Calu3 (cell line): ENCODE measurements around the gene ST6GALNAC3. TPM values are rescaled to one million over a fixed set of nuclear protein-coding genes. Genes with fewer than 3 reads are reported as not detected.
"Not testable (repeated sequence)": the region's sequence is repeated elsewhere in the genome, so short reads cannot be mapped to it uniquely, and the experiment has no call there.

ENCODE experiments used
- BruUV-seq: library from RNA; stranded (reverse); fragments of 400-500 nt; replicated peaks from 2 replicates; lab custom pipeline; 2021; lab: Mats Ljungman, UMichigan
- CTCF ChIA-PET: fragments of 300-600 bp; sonication (Branson Sonifier 250); formaldehyde crosslinking; loops from one replicate; lab custom pipeline; 2022; ENCODE audit warnings: antibody characterized with exemption; lab: Charles Lee
- DNase-seq: peaks from one replicate; pipeline ENCODE4 v3.0.0; 2022
- H3K27ac Mint-ChIP-seq: one replicate; pipeline ENCODE4 v1.8.0; 2022; ENCODE audit warnings: mixed read lengths; ENCODE audit not compliant: unreplicated experiment
- H3K27me3 Mint-ChIP-seq: one replicate; pipeline ENCODE4 v1.8.0; 2022; ENCODE audit warnings: mixed read lengths; ENCODE audit not compliant: unreplicated experiment
- H3K36me3 Mint-ChIP-seq: one replicate; pipeline ENCODE4 v1.8.0; 2022; ENCODE audit warnings: mild to moderate bottlenecking, moderate library complexity, mixed read lengths; ENCODE audit not compliant: insufficient read depth, unreplicated experiment
- H3K4me1 Mint-ChIP-seq: one replicate; pipeline ENCODE4 v1.8.0; 2022; ENCODE audit warnings: mild to moderate bottlenecking, low read depth, mixed read lengths; ENCODE audit not compliant: unreplicated experiment
- H3K4me3 Mint-ChIP-seq: one replicate; pipeline ENCODE4 v1.8.0; 2022; ENCODE audit warnings: mild to moderate bottlenecking, low read depth, moderate library complexity, mixed read lengths; ENCODE audit not compliant: unreplicated experiment
- H3K9me3 Mint-ChIP-seq: one replicate; pipeline ENCODE4 v1.8.0; 2022; ENCODE audit warnings: low read depth, mixed read lengths; ENCODE audit not compliant: unreplicated experiment
- CTCF ChIP-seq: fragments of 200-600 bp; IDR thresholded peaks from one replicate; pipeline ENCODE4 v1.8.0; 2022; ENCODE audit warnings: antibody characterized with exemption; ENCODE audit not compliant: unreplicated experiment
- intact Hi-C: fragments of 100-400 bp; cut with micrococcal nuclease; formaldehyde crosslinking; loops from one replicate; pipeline ENCODE4 v1.10.0; 2022; ENCODE audit not compliant: unreplicated experiment
- total RNA-seq: library from RNA; stranded (reverse); gene quantifications from 2 replicates; pipeline ENCODE4 v1.2.3, GENCODE V29; 2022

Gene ST6GALNAC3
- total RNA-seq, 1 experiment from 2014 or later = 0.87 TPM

- no peak for TF ChIP-seq CTCF
- Mint-ChIP-seq H3K27ac (no peak overlapping the region), H3K4me1 (no peaks in the 10 kb centered on the region), H3K27me3 (no peaks in the 10 kb centered on the region), H3K9me3 (no peaks in the 10 kb centered on the region), H3K36me3 (peaks cover 5% of the 10 kb centered on the region), H3K4me3 (no peak overlapping the region)
- no TSS peak for BruUV-seq
- intact Hi-C loops = no loop called here
- DNase-seq = no peak
- CTCF ChIA-PET = no interaction called here
Measured at GRCh38 chr1:76113446-76113845, 38.9 kb downstream of the ST6GALNAC3 start.

GRCh38 chr1:76115171-76115570, 40.6 kb downstream of the ST6GALNAC3 start:
- no peak overlapping the region for H3K27ac Mint-ChIP-seq
- no peaks in the 10 kb centered on the region for H3K9me3 Mint-ChIP-seq
- TF ChIP-seq CTCF = no peak
- no TSS peak for BruUV-seq
- H3K36me3 Mint-ChIP-seq = peaks cover 5% of the 10 kb centered on the region
- no peak overlapping the region for H3K4me3 Mint-ChIP-seq
- no peaks in the 10 kb centered on the region for H3K27me3 Mint-ChIP-seq
- no peak for DNase-seq
- CTCF ChIA-PET = interaction anchor here (0.7 kb wide), 1 partner anchor 67 kb away, joined by 3 read pairs; no protein-coding TSS in a partner anchor
- H3K4me1 Mint-ChIP-seq = no peaks in the 10 kb centered on the region
- intact Hi-C loops = no loop called here

- peaks cover 5% of the 10 kb centered on the region for H3K9me3 Mint-ChIP-seq
- BruUV-seq = no TSS peak
- TF ChIP-seq CTCF = no peak
- H3K36me3 Mint-ChIP-seq = no peaks in the 10 kb centered on the region
- intact Hi-C loops = no loop called here
- no peak for DNase-seq
- CTCF ChIA-PET = interaction anchor here (0.6 kb wide), 1 partner anchor 845 kb away, joined by 4 read pairs; no protein-coding TSS in a partner anchor
- H3K4me1 Mint-ChIP-seq = no peaks in the 10 kb centered on the region
- peaks cover 10% of the 10 kb centered on the region for H3K27me3 Mint-ChIP-seq
- H3K27ac Mint-ChIP-seq = no peak overlapping the region
- H3K4me3 Mint-ChIP-seq = no peak overlapping the region
Measured at GRCh38 chr1:76121850-76122249, 47.3 kb downstream of the ST6GALNAC3 start.

GRCh38 chr1:76122271-76122670, 47.7 kb downstream of the ST6GALNAC3 start:
- H3K36me3 Mint-ChIP-seq = no peaks in the 10 kb centered on the region
- DNase-seq = no peak
- no peak overlapping the region for H3K27ac Mint-ChIP-seq
- H3K4me3 Mint-ChIP-seq = no peak overlapping the region
- intact Hi-C loops = no loop called here
- H3K9me3 Mint-ChIP-seq = peaks cover 5% of the 10 kb centered on the region
- CTCF ChIA-PET = interaction anchor here (0.6 kb wide), 1 partner anchor 845 kb away, joined by 4 read pairs; no protein-coding TSS in a partner anchor
- TF ChIP-seq CTCF = no peak
- H3K4me1 Mint-ChIP-seq = no peaks in the 10 kb centered on the region
- H3K27me3 Mint-ChIP-seq = peaks cover 10% of the 10 kb centered on the region
- no TSS peak for BruUV-seq

- CTCF ChIA-PET, H3K4me1 Mint-ChIP-seq, H3K4me3 Mint-ChIP-seq, BruUV-seq, H3K36me3 Mint-ChIP-seq, H3K27ac Mint-ChIP-seq, H3K9me3 Mint-ChIP-seq, intact Hi-C loops, DNase-seq: not testable (repeated sequence)
- H3K27me3 Mint-ChIP-seq = peaks cover 10% of the 10 kb centered on the region
Measured at GRCh38 chr1:76123411-76124064, 49.0 kb downstream of the ST6GALNAC3 start.
